Forelimb muscle (tissue), 1 donor: ENCODE results near the gene PSEN1. TPM values are rescaled to one million over a fixed set of nuclear protein-coding genes. Genes with fewer than 3 reads are reported as not detected.

Experiments
- DNase-seq: peaks from one replicate; pipeline ENCODE4 v3.0.0-alpha.2; 2013; ENCODE audit warnings: low read depth
- polyA plus RNA-seq: library from polyadenylated mRNA; unstranded; fragments of 120-200 nt; gene quantifications from one replicate; pipeline ENCODE4 v1.2.1, GENCODE V29; 2013; ENCODE audit not compliant: insufficient read length

The PSEN1 gene
- polyA plus RNA-seq, 1 donor: 29.6 TPM

DNA sequence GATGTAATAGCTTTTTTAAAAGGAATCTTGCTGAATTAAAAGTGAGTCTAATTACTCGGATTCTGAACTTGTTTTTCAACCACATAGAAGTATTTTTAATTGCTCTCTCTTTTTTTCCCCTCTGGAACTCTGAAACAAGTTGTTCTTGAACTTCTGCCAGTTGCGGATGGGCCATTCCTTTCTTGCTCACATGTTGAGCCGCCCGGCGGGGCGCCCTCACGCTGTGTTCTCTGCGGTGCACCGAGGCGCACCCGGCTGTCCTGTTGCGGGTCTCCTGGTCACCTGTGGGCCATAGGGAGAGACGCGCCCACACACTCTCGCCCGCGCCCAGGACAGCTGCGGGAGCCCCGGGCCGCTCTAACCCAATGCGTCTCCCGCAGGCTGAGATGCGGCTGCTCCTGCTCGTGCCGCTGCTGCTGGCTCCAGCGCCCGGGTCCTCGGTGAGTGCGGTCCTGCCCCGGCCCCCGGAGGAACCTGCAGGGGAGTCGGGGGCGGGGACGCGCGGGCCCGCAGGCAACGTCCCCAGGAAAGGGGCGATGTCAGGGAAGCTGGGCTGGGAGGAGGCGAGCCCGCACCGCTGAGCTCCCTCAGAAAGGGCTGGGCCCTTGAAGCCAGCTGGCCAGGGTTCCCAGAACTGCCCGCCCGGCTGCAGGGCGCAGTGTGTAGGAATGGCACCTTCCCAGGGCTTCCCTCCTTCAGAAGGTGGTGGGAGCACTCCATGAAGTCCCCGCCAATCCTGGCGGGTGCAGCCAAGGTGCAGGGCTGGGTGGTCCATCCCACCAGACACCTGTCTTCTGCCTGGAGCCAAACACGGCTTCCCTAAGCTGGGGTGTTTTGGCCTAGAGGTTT, 103.3 kb downstream of the PSEN1 start:
- no peak for DNase-seq

DNA sequence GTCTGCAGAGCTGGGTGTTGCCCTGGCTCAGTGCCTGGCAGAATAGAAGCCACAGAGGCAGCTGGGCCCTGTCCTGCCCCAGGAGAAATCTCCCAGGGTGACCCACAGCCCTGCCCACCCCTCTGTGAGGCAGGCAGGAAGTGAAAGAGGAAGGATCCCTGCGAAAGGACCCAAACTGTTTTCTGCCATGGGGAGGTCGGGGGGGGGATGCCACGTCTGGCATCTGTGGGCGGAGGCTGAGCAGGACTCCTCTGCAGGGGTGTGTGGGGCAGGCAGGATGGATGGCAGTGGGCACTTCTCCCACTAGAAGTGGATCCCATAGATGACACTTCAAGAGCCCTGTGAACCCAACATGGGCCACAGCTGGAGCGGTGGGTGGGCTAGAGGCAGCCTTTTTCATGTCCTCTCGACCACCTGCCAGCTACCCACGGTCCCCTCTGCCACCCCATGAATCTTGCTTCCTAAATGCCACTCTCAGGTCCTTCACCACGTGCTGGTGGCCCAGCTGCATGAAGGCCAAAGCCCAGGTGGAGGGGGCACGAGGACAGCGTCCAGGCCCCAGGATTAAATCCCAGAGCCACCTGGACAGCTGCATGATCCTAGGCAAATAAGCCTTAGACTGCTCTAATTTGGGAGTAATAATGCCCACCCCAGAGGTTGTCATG, 104.6 kb downstream of the PSEN1 start:
- no peak for DNase-seq

DNA sequence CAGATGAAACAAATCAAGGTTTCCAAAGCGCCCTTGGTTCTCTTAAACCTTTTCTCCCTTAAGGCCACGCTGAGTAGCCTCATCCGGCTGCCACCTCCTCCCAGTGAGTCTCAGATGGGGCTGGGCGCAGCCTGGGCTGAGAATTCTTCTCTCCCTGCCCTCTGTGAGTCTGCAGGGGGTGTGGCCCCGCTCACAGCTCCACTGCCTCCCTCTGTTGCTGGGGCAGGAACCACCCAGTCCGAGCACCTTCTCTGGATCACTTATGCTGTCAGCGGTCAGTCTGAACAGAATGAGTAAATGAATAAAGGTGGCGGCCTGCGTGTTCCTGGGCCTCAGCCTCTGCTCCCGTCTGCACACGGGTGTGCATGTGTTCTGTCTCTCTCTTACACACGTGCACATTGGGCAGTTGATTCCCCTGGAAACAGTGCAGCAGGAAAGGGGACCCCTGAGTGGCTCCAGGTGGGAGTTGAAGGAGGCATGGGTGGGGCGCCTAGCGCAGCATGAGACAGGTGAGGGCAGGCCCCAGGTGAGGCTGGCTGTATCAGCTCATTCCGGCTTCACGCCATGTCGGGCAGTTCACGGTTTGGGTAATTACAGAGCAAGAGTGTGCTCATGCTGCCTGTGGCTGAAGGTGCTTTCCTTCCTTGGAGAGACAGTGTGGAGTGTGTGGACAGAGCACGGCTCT, 105.3 kb downstream of the PSEN1 start:
- no peak for DNase-seq

DNA sequence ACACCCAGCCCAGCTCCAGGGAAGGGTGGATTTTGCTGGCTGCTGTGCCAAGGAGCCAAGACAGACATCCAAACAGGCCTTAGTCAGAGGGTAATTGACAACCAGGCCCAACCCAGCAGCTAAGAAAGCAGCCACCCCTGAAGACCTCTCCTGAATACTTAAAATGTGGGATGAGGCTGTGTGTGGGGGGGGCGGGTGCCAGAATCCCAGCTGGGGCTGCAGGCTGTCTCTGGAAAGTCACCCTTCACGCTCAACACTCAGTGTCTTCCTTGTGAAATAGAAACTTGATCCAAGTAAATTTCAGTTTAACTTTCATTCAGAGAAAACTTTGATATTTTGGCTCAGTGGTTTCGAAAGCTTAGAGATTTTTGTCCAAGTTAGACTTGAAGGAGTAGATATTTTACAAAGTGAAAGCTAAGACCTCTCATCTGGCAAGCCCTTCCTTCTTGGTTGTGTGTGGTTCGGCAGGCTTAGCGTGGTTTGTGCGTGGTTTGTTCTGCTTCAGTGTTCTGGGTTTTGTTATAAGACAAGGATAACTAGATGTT, 106.1 kb downstream of the PSEN1 start:
- DNase-seq: no peak

DNA sequence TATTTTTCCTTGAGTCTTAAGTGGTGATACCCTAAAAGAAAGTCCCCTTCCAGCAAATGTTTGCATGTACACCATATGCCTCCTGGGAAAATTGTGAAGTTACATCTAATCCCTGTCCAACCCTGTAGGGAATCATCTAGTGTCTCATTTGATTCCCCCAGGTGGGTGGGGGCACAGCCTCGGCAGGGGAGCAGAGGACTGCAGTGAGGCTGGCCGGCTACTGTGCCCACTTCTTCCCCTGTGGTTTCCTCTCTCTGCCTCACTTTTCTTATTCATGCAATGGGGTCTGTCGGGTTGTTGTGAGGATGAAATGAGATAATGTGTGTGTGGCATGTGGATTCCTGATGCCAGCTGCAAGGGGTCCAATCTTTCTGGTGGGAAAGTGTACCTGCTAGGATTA, 107.0 kb downstream of the PSEN1 start:
- no peak for DNase-seq

DNA sequence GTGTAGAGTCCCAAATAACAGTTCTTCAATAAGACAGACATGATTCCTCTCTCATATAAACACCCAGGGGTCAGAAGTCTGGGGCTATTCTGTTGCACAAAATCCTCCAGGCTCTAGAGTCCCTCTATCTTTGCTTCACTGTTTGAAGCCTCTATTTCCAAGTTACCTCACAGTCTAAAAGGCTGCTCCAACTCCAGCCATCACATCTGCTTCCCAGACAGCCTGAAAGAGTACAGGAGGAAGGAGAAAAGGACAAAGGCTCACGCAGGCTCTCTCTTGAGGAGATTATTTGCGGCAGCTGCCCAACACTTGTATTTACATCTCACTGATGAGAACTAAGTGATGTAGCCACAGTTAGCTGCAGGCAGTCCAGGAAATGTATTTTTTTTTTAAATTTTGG, 107.4 kb downstream of the PSEN1 start:
- DNase-seq: no peak

DNA sequence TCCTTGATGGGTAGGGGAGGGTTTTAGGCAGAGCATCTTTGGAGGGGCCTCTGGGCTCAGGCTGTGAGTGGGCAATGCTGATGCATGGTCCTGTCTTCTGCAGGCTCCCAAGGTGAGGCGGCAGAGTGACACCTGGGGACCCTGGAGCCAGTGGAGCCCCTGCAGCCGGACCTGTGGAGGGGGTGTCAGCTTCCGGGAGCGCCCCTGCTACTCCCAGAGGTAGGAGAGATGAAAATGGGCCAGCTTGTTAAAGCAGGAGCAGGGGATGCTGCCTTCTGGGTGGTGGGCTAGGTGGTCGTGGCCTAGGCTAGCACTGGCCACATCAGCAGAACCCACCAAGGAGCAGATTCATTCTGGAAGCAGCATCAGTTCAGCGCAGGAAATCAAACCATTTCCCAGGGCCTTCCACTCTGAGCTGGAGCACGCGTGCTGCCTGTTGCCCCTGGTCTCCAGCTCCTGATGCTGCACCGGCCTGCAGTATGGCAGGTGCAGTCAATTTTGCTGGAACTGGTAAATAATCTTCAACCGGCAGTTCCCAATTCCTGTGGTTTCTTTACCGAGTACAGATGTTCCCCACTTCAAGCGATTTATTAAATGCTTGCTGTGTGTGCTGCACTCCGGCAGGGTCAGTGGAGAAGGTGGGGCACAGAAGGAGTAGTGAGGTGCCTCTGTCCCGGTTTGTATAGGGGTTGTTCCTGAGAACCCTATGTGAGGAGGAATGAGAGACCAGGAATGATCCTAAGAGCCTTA, 108.4 kb downstream of the PSEN1 start:
- no peak for DNase-seq

DNA sequence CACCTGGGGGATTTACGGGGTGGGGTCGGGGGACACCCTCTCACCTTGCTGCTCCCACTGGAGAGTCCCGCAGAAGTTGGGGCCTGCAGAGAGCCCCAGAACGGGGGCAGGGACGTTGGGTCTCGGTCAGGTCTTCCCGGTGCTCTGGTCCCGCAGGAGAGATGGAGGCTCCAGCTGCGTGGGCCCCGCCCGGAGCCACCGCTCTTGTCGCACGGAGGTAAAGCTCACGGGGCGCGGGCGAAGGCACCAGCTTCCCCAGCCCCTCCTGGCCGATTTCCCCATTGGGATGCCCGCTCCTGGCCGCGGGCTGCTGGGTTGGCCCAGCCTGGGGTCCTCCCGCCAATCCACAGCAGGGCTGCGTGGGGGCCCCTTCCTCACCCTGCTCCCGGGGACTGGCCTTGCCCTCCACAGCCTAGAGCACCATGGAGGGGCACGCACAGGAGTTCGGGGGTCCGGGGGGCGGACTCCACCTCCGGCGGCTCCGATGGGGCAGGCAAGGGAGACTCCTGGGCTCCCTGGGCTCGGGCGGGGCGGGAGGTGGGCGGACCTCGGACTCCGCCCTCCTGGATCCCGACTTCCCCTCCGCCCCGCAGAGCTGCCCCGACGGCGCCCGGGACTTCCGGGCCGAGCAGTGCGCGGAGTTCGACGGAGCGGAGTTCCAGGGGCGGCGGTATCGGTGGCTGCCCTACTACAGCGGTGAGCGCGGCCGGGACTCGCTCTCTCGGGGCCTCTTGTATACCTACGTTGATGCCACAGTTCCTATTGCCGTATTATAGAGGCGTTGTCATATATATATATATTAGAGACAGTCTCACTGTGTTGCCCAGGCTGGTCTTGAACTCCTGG, 109.4 kb downstream of the PSEN1 start:
- DNase-seq: no peak

DNA sequence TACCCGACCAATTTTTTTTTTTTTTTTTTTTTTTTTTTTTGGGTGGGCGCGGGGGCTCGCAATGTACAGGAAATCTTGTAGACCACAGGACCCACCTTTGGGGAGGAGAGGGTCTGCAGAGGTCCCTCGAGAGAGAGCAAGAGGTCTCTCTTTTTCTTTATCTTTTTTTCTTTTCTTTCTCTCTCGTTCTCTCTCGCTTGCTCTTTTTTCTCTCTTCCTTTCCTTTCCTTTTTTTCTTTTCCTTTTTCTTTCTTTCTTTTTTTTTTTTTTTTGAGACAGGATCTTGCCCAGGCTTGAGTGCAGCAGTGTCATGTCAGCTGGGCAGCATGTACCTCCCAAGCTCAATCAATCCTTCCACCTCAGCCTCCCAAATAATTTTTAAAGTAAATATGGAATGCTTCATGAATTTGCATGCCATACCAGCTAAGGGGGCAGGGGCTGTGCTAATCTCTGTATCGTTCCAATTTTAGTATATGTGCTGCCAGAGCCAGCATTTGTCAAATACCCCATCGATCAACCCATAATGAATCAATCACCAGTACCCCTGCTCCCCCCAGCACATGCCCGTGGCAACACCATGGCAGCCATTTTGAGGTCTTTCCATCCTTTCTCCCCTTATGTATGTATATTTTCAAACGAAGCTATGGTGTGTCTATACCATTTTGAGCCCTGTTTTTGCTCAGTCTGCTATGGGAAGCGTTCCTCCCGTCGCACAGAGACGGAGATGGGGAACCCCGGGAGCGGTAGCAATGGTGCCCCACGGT, 110.3 kb downstream of the PSEN1 start:
- DNase-seq: no peak

DNA sequence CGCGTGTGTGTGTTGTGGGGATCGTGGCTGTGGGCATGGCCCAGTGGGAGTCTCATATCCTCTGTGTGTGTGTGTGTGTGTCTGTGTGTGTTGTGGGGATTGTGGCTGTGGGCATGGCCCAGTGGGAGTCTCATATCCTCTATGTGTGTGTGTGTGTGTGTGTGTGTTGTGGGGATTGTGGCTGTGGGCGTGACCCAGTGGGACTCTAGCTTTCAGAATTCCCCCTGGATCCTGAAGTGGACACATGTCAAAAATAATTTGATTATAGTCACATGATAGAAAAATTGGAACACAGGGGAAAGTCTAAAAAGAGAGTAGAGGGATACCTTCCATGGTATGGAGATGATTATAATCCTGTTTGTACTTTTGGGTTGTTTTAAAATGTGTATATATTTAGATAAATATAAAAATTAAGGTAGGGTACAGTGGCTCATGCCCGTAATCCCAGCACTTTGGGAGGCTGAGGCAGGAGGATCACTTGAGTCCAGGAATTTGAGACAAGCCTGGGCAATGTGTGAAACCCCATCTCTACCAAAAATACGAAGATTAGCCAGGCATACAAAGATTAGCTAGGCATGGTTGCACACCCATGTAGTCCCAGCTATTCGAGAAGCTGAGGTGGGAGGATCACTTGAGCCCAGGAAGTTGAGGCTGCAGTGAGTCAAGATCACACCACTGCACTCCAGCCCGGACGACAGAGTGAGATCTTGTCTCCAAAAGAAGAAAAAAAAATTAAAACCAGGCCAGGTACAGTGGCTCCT, 112.0 kb downstream of the PSEN1 start:
- DNase-seq: no peak

DNA sequence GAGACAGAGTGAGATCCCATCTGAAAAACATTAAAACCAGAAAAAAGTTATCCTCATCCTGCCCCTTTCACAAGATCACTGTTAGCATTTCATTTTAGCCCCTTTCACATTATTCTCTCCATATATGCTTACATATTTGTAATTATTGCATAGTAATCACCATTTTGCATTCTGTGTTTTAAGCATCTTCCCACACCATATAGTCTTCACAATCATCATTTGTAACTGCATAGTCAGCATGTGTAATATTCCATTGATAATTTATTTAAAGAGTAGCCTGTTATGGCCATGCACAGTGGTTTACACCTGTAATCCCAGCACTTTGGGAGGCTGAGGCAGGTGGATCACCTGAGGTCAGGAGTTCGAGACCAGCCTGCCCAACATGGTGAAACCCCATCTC, 112.8 kb downstream of the PSEN1 start:
- no peak for DNase-seq

DNA sequence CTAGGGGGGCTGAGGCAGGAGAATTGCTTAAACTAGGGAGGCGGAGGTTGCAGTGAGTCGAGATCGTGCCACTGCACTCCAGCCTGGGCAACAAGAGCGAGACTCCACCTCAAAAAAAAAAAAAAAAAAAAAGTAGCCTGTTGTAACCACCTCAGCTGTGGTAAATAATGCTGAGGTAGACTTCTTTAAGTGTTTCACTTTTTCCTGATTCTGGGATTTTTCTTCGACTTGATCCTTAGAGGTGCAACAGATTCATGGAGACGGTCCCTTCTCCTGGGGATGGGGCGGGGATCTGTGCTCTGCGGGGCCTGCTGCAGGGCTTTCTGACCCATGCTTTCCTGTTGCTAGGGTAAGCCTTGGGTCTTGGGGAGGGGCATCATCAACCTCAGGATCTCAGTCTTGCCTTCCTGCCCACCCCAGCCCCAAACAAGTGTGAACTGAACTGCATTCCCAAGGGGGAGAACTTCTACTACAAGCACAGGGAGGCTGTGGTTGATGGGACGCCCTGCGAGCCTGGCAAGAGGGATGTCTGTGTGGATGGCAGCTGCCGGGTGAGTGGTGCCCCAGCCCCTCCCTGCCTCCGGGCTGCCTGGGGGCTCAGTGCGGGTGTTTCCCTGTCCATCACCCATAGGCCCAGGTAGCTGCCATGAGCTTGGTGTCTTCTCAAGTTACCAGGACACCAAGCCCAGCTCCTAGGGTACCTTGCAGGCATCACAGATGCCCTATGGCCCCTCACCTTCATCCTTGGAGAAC, 113.4 kb downstream of the PSEN1 start:
- DNase-seq: no peak

DNA sequence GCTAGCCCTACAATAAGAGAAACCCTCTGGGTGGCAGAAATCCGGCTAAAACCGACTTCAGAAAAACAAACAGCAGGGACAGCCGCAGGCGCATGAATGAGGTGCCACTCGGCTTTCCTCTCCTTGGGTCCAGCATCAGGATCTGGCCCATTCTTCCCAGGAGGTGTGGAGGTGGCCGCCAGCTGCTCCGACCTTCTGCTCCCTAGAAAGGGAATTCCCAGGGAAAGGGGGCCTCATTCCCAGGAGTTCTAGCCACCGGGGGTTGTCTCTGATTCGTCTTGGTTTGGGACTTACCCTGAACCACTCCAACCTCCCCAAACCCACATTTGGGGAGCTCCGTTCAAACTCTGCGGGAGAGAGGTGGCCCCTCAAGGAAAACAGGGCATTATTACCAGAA, 114.0 kb downstream of the PSEN1 start:
- DNase-seq: no peak

DNA sequence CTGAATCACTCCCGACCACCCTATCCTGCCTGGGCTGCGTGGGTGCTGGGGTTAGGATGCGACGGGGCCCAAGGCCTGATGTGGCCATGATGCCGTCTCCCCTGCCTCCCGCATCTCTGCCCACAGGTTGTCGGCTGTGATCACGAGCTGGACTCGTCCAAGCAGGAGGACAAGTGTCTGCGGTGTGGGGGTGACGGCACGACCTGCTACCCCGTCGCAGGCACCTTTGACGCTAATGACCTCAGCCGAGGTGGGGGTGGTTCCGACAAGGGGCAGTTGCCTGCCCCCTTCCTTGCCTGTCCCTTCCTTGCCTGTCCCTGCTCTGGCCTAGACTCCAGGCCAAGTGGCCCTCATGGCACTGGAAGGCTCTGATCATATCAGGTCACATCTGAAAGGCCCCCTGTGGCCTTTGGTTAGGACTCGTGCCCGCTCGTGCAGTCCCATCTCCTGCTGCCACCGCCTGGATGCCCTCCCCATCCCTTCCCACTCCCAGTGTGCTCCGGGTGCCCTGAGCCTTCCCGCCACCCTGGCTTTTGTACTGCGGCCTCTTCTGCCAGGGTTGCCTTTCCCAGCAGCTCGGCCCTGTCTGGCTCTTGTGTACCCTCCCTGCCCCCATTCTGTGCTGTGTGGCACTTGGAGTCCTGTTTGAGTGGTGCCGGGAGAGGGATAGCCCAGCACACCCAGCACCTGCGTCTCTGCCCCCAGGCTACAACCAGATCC, 114.6 kb downstream of the PSEN1 start:
- DNase-seq: no peak

DNA sequence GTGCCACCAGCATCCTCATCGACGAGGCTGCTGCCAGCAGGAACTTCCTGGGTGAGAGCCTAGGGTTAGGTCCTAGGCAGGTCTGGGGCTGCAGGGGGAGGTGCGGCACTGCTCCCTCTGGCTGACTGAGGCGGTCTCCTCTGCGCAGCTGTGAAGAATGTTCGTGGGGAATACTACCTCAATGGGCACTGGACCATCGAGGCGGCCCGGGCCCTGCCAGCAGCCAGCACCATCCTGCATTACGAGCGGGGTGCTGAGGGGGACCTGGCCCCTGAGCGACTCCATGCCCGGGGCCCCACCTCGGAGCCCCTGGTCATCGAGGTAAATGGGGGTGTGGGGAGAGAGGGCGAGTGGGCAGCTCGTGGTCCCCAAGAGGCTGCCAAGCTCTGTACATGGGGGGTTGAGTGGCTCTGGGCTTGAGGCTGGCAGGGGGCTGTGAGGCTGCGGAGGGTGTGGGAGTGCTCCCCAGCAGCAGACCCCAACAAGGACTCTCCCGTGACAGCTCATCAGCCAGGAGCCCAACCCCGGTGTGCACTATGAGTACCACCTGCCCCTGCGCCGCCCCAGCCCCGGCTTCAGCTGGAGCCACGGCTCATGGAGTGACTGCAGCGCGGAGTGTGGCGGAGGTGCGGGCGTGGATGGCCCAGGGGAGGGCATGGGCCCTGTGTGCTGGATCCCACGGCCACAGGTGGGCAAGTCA, 115.4 kb downstream of the PSEN1 start:
- no peak for DNase-seq

DNA sequence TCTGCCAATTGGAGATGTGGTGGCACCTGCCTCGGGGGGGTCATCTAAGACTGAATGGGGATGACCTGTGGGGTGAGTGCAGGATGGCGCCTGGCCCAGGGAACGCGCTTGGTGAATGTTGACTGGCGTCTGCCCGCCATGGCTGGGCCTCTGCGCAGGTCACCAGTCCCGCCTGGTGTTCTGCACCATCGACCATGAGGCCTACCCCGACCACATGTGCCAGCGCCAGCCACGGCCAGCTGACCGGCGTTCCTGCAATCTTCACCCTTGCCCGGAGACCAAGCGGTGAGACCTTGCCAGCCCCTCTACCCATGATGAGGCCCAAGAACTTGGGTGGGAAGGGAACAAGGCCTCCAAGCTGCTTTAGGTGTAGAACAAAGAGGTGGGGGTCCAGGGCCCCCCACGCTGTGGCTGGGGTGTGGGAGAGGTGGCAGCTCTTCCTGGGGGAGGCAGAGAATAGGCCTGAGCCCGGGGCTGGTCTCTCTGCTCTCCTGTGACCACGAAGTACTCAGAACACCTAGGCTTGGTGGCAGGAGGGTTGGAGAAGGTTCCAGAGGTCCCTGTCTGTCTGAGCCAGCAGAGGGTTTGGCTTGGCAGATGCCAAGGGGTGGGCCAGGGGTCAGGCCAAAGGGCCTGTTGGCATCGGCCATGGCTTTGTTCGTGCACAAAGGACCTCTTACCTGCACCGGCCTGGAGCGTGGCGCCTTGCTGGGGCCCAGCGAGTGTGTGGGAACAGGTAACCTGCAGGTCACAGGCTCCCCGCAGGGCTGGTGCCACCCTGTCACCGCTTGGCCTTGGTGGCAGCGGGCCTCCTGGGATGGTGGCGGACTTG, 116.4 kb downstream of the PSEN1 start:
- no peak for DNase-seq

DNA sequence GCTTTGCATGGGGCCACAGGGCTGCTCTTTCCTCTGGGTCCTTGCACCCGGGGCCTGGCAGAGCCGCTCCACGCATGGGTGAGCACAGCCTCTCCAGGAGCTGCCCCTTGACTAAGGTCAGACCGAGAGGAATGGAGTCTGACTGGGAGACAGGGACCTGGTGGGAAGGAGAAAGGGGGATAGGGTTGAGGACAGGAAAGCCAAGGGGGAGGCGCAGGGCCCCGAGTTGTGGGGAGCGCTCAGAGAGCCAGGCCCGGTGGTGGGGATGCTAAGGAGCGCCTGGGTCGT, 117.0 kb downstream of the PSEN1 start:
- DNase-seq: no peak
